H1 (cell line): ENCODE data around the gene CSPG5. TPM values are rescaled to one million over a fixed set of nuclear protein-coding genes. Genes with fewer than 3 reads are reported as not detected.

Experiments
- CTCF ChIA-PET: fragments of 300-600 bp; sonication (Branson Sonifier 250); formaldehyde crosslinking; loops from one replicate; lab custom pipeline; 2021; ENCODE audit not compliant: partially characterized antibody; lab: Charles Lee
- POLR2A ChIA-PET: fragments of 300-600 bp; sonication (Branson Sonifier 250); formaldehyde crosslinking; loops from one replicate; lab custom pipeline; 2021; ENCODE audit warnings: inconsistent platforms; ENCODE audit not compliant: partially characterized antibody; lab: Charles Lee
- DNase-seq, 2 experiments: peaks; one replicate each; pipeline versions ENCODE4 v3.0.0 to v3.0.0-alpha.2; 2010 to 2022; ENCODE audit warnings: low spot score in 2 of 2, low read depth in 1 of 2, mixed read lengths in 1 of 2
- FAIRE-seq: peaks from 2 replicates; lab custom pipeline; 2011; peaks lifted over from hg19 to GRCh38; lab: Jason Lieb, UNC
- H2AFZ ChIP-seq: 2 replicates; pipeline ENCODE4 v1.8.1; 2012; ENCODE audit warnings: low read length, inconsistent platforms
- H2AK5ac ChIP-seq: 2 replicates; pipeline ENCODE4 v1.6.1; 2013; ENCODE audit warnings: low read depth, low read length
- H2BK120ac ChIP-seq: replicated peaks from 2 replicates; pipeline ENCODE3; 2013; ENCODE audit warnings: low read depth, low read length, inconsistent platforms
- H2BK12ac ChIP-seq: 2 replicates; pipeline ENCODE4 v1.6.1; 2013; ENCODE audit warnings: low read depth, low read length
- H2BK15ac ChIP-seq: 2 replicates; pipeline ENCODE4 v1.6.1; 2013; ENCODE audit warnings: low read length
- H2BK20ac ChIP-seq: 2 replicates; pipeline ENCODE4 v1.6.1; 2013; ENCODE audit warnings: low read length
- H2BK5ac ChIP-seq: 2 replicates; pipeline ENCODE4 v1.6.1; 2013; ENCODE audit warnings: low read depth, low read length
- H3K14ac ChIP-seq: 2 replicates; pipeline ENCODE4 v1.6.1; 2013; ENCODE audit warnings: inconsistent platforms; ENCODE audit not compliant: insufficient read length
- H3K18ac ChIP-seq: 2 replicates; pipeline ENCODE4 v1.6.1; 2013; ENCODE audit warnings: low read length; ENCODE audit errors: extremely low read depth
- H3K23ac ChIP-seq: 2 replicates; pipeline ENCODE4 v1.6.1; 2013; ENCODE audit warnings: inconsistent platforms; ENCODE audit not compliant: insufficient read length
- H3K23me2 ChIP-seq: 2 replicates; pipeline ENCODE4 v1.6.1; 2013; ENCODE audit warnings: low read depth, low read length
- H3K27ac ChIP-seq: 2 replicates; pipeline ENCODE4 v1.6.1; 2011; ENCODE audit warnings: low read depth, low read length, inconsistent platforms
- H3K27me3 ChIP-seq, 4 experiments: replicated peaks in 1 of 4; 1 replicate in 1 of 4; 2 replicates in 3 of 4; pipeline versions ENCODE4 v1.6.1 to v1.8.1; 2011 to 2013; ENCODE audit warnings: low read length in 3 of 4, mild to moderate bottlenecking in 3 of 4, inconsistent platforms in 2 of 4, mixed read lengths in 2 of 4, moderate library complexity in 1 of 4; ENCODE audit not compliant: control insufficient read depth in 3 of 4, insufficient read depth in 3 of 4; ENCODE audit errors: extremely low read depth in 1 of 4
- H3K36me3 ChIP-seq, 4 experiments: 2 replicates each; pipeline versions ENCODE4 v1.6.1 to v1.8.1; 2011 to 2013; ENCODE audit warnings: mild to moderate bottlenecking in 4 of 4, low read length in 3 of 4, moderate library complexity in 2 of 4, control low read depth in 1 of 4, inconsistent platforms in 1 of 4; ENCODE audit not compliant: insufficient read depth in 4 of 4, control insufficient read depth in 2 of 4
- H3K4ac ChIP-seq: replicated peaks from 2 replicates; pipeline ENCODE3; 2013; ENCODE audit warnings: low read length, low read depth, mixed read lengths, inconsistent platforms; ENCODE audit not compliant: insufficient read length
- H3K4me1 ChIP-seq, 4 experiments: replicated peaks in 1 of 4; 1 replicate in 1 of 4; 2 replicates in 3 of 4; pipeline versions ENCODE4 v1.6.1 to v1.8.1; 2011 to 2013; ENCODE audit warnings: low read length in 3 of 4, inconsistent platforms in 2 of 4, mixed read lengths in 1 of 4; ENCODE audit not compliant: insufficient read depth in 4 of 4, control insufficient read depth in 3 of 4
- H3K4me2 ChIP-seq, 2 experiments: 2 replicates each; pipeline versions ENCODE4 v1.6.1 to v1.8.1; 2011 to 2013; ENCODE audit warnings: low read depth in 2 of 2, low read length in 2 of 2, control low read depth in 1 of 2, inconsistent platforms in 1 of 2, mild to moderate bottlenecking in 1 of 2; ENCODE audit not compliant: insufficient read depth in 1 of 2
- H3K4me3 ChIP-seq, 4 experiments: fragments of 200-600, 300-600 bp in 1 of 4; sonication (generic), shearing (Covaris generic), sonication (Bioruptor Twin) in 1 of 4; 2 replicates each; pipeline versions ENCODE4 v1.5.1 to v1.8.1; 2011 to 2016; ENCODE audit warnings: low read length in 4 of 4, low read depth in 3 of 4, control low read depth in 2 of 4, inconsistent platforms in 2 of 4, mild to moderate bottlenecking in 2 of 4, mixed read lengths in 1 of 4, moderate library complexity in 1 of 4; ENCODE audit not compliant: insufficient read depth in 2 of 4; ENCODE audit errors: extremely low read depth in 1 of 4
- H3K56ac ChIP-seq: replicated peaks from 2 replicates; pipeline ENCODE3; 2013; ENCODE audit warnings: low read depth, mild to moderate bottlenecking, mixed read lengths, low read length, inconsistent platforms; ENCODE audit not compliant: insufficient read length
- H3K79me1 ChIP-seq: 2 replicates; pipeline ENCODE4 v1.6.1; 2013; ENCODE audit warnings: low read depth, low read length, control low read depth
- H3K79me2 ChIP-seq, 2 experiments: 2 replicates each; pipeline versions ENCODE4 v1.6.1 to v1.8.1; 2012 to 2013; ENCODE audit warnings: low read length in 2 of 2, mild to moderate bottlenecking in 2 of 2, inconsistent platforms in 1 of 2; ENCODE audit not compliant: insufficient read depth in 2 of 2, control insufficient read depth in 1 of 2
- H3K9ac ChIP-seq, 4 experiments: replicated peaks in 1 of 4; 1 replicate in 1 of 4; 2 replicates in 3 of 4; pipeline versions ENCODE4 v1.6.1 to v1.8.1; 2011 to 2013; ENCODE audit warnings: low read depth in 3 of 4, low read length in 3 of 4, control low read depth in 2 of 4, mild to moderate bottlenecking in 2 of 4, moderate library complexity in 2 of 4, inconsistent platforms in 1 of 4; ENCODE audit errors: extremely low read depth in 1 of 4
- H3K9me3 ChIP-seq, 2 experiments: 2 replicates each; pipeline versions ENCODE4 v1.6.1 to v1.8.1; 2012 to 2013; ENCODE audit warnings: mild to moderate bottlenecking in 2 of 2, moderate library complexity in 2 of 2, control low read depth in 1 of 2, inconsistent platforms in 1 of 2, low read depth in 1 of 2, low read length in 1 of 2, mixed read lengths in 1 of 2; ENCODE audit not compliant: insufficient read depth in 2 of 2
- H4K20me1 ChIP-seq, 2 experiments: replicated peaks in 1 of 2; 2 replicates each; pipeline versions ENCODE3 to v1.8.1; 2011 to 2013; ENCODE audit warnings: inconsistent platforms in 2 of 2, low read length in 2 of 2, mild to moderate bottlenecking in 1 of 2; ENCODE audit not compliant: insufficient read depth in 2 of 2, control insufficient read depth in 1 of 2
- H4K5ac ChIP-seq: 2 replicates; pipeline ENCODE4 v1.6.1; 2013; ENCODE audit warnings: low read length, low read depth, mixed read lengths, inconsistent platforms; ENCODE audit not compliant: insufficient read length
- H4K8ac ChIP-seq: 2 replicates; pipeline ENCODE4 v1.8.0; 2013; ENCODE audit warnings: mild to moderate bottlenecking, moderate library complexity, low read length, inconsistent platforms; ENCODE audit not compliant: insufficient read depth; ENCODE audit errors: extremely low read depth
- H4K91ac ChIP-seq: replicated peaks from 2 replicates; pipeline ENCODE3; 2013; ENCODE audit warnings: low read length, mixed read lengths, inconsistent platforms; ENCODE audit not compliant: insufficient read length
- BACH1 ChIP-seq: IDR thresholded peaks from 2 replicates; pipeline ENCODE4 v1.6.1; 2012; ENCODE audit warnings: low read length, improper control_type of control experiment
- BRCA1 ChIP-seq: IDR thresholded peaks from 2 replicates; pipeline ENCODE4 v1.6.1; 2012; ENCODE audit warnings: low read depth, low read length, improper control_type of control experiment
- CREB1 ChIP-seq: IDR thresholded peaks from 2 replicates; pipeline ENCODE4 v1.6.1; 2012; ENCODE audit warnings: inconsistent platforms
- EP300 ChIP-seq, 2 experiments: IDR thresholded peaks; 1 replicate in 1 of 2; 2 replicates in 1 of 2; pipeline ENCODE4 v1.6.1; 2011 to 2012; ENCODE audit warnings: low read depth in 2 of 2, low read length in 2 of 2, mild to moderate bottlenecking in 2 of 2, borderline replicate concordance in 1 of 2, inconsistent platforms in 1 of 2, moderate library complexity in 1 of 2
- EZH2 ChIP-seq: fragments of 200-600 bp; sonication (generic); IDR thresholded peaks from 2 replicates; pipeline ENCODE4 v1.7.1; 2012; ENCODE audit warnings: low read depth, mild to moderate bottlenecking, moderate library complexity, low read length, inconsistent platforms; ENCODE audit not compliant: severe bottlenecking
- KDM5A ChIP-seq: fragments of 200-600 bp; IDR thresholded peaks from 2 replicates; pipeline ENCODE4 v1.7.1; 2012; ENCODE audit warnings: mild to moderate bottlenecking, low read length, inconsistent platforms, mixed read lengths
- MAFK ChIP-seq: IDR thresholded peaks from 2 replicates; pipeline ENCODE4 v1.6.1; 2012; ENCODE audit warnings: low read depth, mild to moderate bottlenecking, improper control_type of control experiment, low read length
- POLR2A ChIP-seq, 2 experiments: IDR thresholded peaks; 1 replicate in 1 of 2; 2 replicates in 1 of 2; pipeline ENCODE4 v1.6.1; 2011; ENCODE audit warnings: low read depth in 2 of 2, low read length in 2 of 2, mild to moderate bottlenecking in 2 of 2; ENCODE audit errors: control extremely low read depth in 1 of 2
- POLR2AphosphoS5 ChIP-seq: IDR thresholded peaks from 2 replicates; pipeline ENCODE4 v1.6.1; 2011; ENCODE audit warnings: low read depth, low read length
- RAD21 ChIP-seq, 2 experiments: IDR thresholded peaks in 1 of 2; conservative IDR thresholded peaks in 1 of 2; 2 replicates each; pipeline ENCODE4 v1.6.1; 2011; ENCODE audit warnings: low read depth in 2 of 2, low read length in 2 of 2, improper control_type of control experiment in 1 of 2, inconsistent platforms in 1 of 2, mild to moderate bottlenecking in 1 of 2, moderate library complexity in 1 of 2
- RXRA ChIP-seq: IDR thresholded peaks from 2 replicates; pipeline ENCODE4 v1.6.1; 2011; ENCODE audit warnings: low read depth, mild to moderate bottlenecking, low read length, moderate library complexity; ENCODE audit not compliant: insufficient read depth
- SIN3A ChIP-seq, 2 experiments: IDR thresholded peaks in 1 of 2; conservative IDR thresholded peaks in 1 of 2; 2 replicates each; pipeline ENCODE4 v1.6.1; 2011 to 2012; ENCODE audit warnings: low read length in 2 of 2, improper control_type of control experiment in 1 of 2, low read depth in 1 of 2, mild to moderate bottlenecking in 1 of 2
- SIRT6 ChIP-seq: IDR thresholded peaks from one replicate; pipeline ENCODE4 v1.7.1; 2012; ENCODE audit warnings: low read length, inconsistent platforms
- SRF ChIP-seq: IDR thresholded peaks from 2 replicates; pipeline ENCODE4 v1.6.1; 2011; ENCODE audit warnings: mild to moderate bottlenecking, low read depth, low read length, moderate library complexity
- TAF1 ChIP-seq: IDR thresholded peaks from 2 replicates; pipeline ENCODE4 v1.6.1; 2011; ENCODE audit warnings: mild to moderate bottlenecking, low read depth, low read length
- TEAD4 ChIP-seq: IDR thresholded peaks from 2 replicates; pipeline ENCODE4 v1.6.1; 2012; ENCODE audit warnings: low read depth, low read length, inconsistent platforms, mixed read lengths
- polyA plus RNA-seq, 7 experiments: library from polyadenylated mRNA; depleted of rRNA in 3 of 7; stranded (reverse) in 5 of 7; unstranded in 2 of 7; fragments of >200 nt in 5 of 7; fragments of 200-250 nt in 2 of 7; gene quantifications; 1 replicate in 5 of 7; 2 replicates in 1 of 7; 4 replicates in 1 of 7; pipeline versions ENCODE4 v1.2.1 to v1.2.3, GENCODE V29; 2011 to 2013; ENCODE audit warnings: missing spikeins in 2 of 7, mixed read lengths in 2 of 7
- total RNA-seq: library from RNA; stranded (reverse); fragmentation: NEBNext Ultra II Directional; extraction: Animal tissue kit (Norgen Biotek cat#: 25700); gene quantifications from 2 replicates; pipeline ENCODE4 v1.2.1, GENCODE V29; 2021

The CSPG5 gene
- total and polyA plus RNA-seq, 2 of the 8 experiments (the other 6 are each of a cell fraction or from before 2014, with no cell fraction given) = 2.1 to 7.4 TPM

GRCh38 chr3:47520756-47521155 is 57.9 kb downstream of the CSPG5 start:
- DNase-seq (peak in 1 of 2 experiments; percentile 49), FAIRE-seq (no peak)
- no peak overlapping the region for H4K5ac ChIP-seq
- H2BK120ac ChIP-seq = no peak overlapping the region
- H3K4ac ChIP-seq = no peak overlapping the region
- H3K4me3 ChIP-seq = no peak overlapping the region
- no peak overlapping the region for H3K56ac ChIP-seq
- H3K9ac ChIP-seq = no peak overlapping the region
- peak overlapping the region; percentile 54 for H4K91ac ChIP-seq
- H3K23me2 ChIP-seq = no peaks in the 10 kb centered on the region
- no peaks in the 10 kb centered on the region for H4K20me1 ChIP-seq
- peak overlapping the region; percentile 8 to 25; a peak in 1 of 4 replicates for H3K4me2 ChIP-seq
- H2AFZ ChIP-seq = peak overlapping the region; percentile 19; the same call in 1 of the 2 replicates
- no peak overlapping the region for H4K8ac ChIP-seq
- H3K79me2 ChIP-seq = no peaks in the 10 kb centered on the region
- ChIA-PET POLR2A (interaction anchor here (0.8 to 2.6 kb wide), 9 partner anchors 9 to 330 kb away, joined by 3 to 9 read pairs (median 3); no protein-coding TSS in a partner anchor), CTCF (interaction anchor here (0.7 to 5.0 kb wide), 24 partner anchors 11 to 304 kb away, joined by 3 to 34 read pairs (median 6); no protein-coding TSS in a partner anchor)
- H3K23ac ChIP-seq = no peak overlapping the region
- H3K79me1 ChIP-seq = no peaks in the 10 kb centered on the region
- no peak overlapping the region for H3K14ac ChIP-seq
- no peak overlapping the region for H3K18ac ChIP-seq
- peaks cover 0 to 11% (median 2%) of the 10 kb centered on the region in 4 experiments; a peak in 4 of 7 replicates for H3K4me1 ChIP-seq
- H3K36me3 ChIP-seq = no peaks in the 10 kb centered on the region
- H2BK12ac ChIP-seq = 0 out of 2 replicates have a peak overlapping the region, but pooled peaks have one; percentile 79
- H3K9me3 ChIP-seq = no peaks in the 10 kb centered on the region
- H2BK15ac ChIP-seq = no peak overlapping the region
- H3K27ac ChIP-seq = no peak overlapping the region
- H2AK5ac ChIP-seq = no peak overlapping the region
- H2BK20ac ChIP-seq = no peak overlapping the region
- H2BK5ac ChIP-seq = no peak overlapping the region
- H3K27me3 ChIP-seq = peaks cover 3 to 14% (median 13%) of the 10 kb centered on the region in 4 experiments
- no peak for TF ChIP-seq KDM5A
- TF ChIP-seq EZH2 = no peak
- TF ChIP-seq MAFK = no peak
- no peak for TF ChIP-seq POLR2AphosphoS5
- no peak for TF ChIP-seq SRF
- no peak for TF ChIP-seq TEAD4
- no peak for TF ChIP-seq SIRT6
- no peak for TF ChIP-seq CREB1
- no peak for TF ChIP-seq BACH1
- no peak for TF ChIP-seq RAD21 (IDR thresholded peaks at IDR 0.05 in 1 of 2, conservative IDR thresholded peaks at IDR 0.05 in 1 of 2; ENCODE audit: low read depth in 2 of 2, low read length in 2 of 2)
- TF ChIP-seq EP300 (IDR thresholded peaks at IDR 0.05; ENCODE audit: borderline replicate concordance in 1 of 2, low read depth in 2 of 2, low read length in 2 of 2) = no peak
- no peak for TF ChIP-seq BRCA1
- TF ChIP-seq TAF1 = no peak
- no peak for TF ChIP-seq SIN3A (conservative IDR thresholded peaks at IDR 0.05 in 1 of 2, IDR thresholded peaks at IDR 0.05 in 1 of 2; ENCODE audit: low read depth in 1 of 2, low read length in 2 of 2)
- no peak for TF ChIP-seq RXRA
- no peak for TF ChIP-seq POLR2A (IDR thresholded peaks at IDR 0.05; ENCODE audit: control extremely low read depth in 1 of 2, low read depth in 2 of 2, low read length in 2 of 2)
